HCT116 (cell line): ENCODE measurements around the gene ATP2A3. TPM values are rescaled to one million over a fixed set of nuclear protein-coding genes. Genes with fewer than 3 reads are reported as not detected.

ENCODE experiments used
- ATAC-seq: fragments of 200-7000 bp; cut with Tn5 transposase; 2 replicates; pipeline ENCODE4 v1.9.1; 2020; ENCODE audit warnings: mild to moderate bottlenecking, moderate library complexity
- BruUV-seq: library from RNA; stranded (reverse); fragments of 400-500 nt; replicated peaks from 2 replicates; lab custom pipeline; 2021; lab: Mats Ljungman, UMichigan
- CTCF ChIA-PET: fragments of 300-600 bp; sonication (Branson Sonifier 250); formaldehyde crosslinking; loops from one replicate; lab custom pipeline; 2021; ENCODE audit warnings: antibody characterized with exemption; lab: Charles Lee
- POLR2A ChIA-PET: fragments of 300-600, 350-600 bp; sonication (Branson Sonifier 250); formaldehyde crosslinking; loops from one replicate; lab custom pipeline; 2021; ENCODE audit warnings: antibody characterized with exemption; lab: Charles Lee
- RAD21 ChIA-PET, 2 experiments: fragments of 300-600 bp; sonication (Branson Sonifier 250); formaldehyde crosslinking; loops; one replicate each; lab custom pipeline; 2023; ENCODE audit warnings: low total read pairs in 2 of 2; ENCODE audit not compliant: uncharacterized antibody in 2 of 2, unreplicated experiment in 2 of 2, low non-redundant PET in 1 of 2; lab: Charles Lee
- DNase-seq: peaks from one replicate; pipeline ENCODE4 v3.0.0-alpha.2; 2010; ENCODE audit warnings: low read depth, low spot score
- H2AFZ ChIP-seq: fragments of 200-600 bp; shearing (Covaris generic), sonication (generic); 2 replicates; pipeline ENCODE4 v1.6.1; 2017; ENCODE audit warnings: low read depth, mixed run types, mixed read lengths, antibody characterized with exemption, low read length; ENCODE audit not compliant: poor library complexity, severe bottlenecking
- H3K27ac ChIP-seq: 2 replicates; pipeline ENCODE4 v1.5.1; 2012; ENCODE audit warnings: low read depth, low read length
- H3K27me3 ChIP-seq: fragments of 200-600 bp; sonication (generic); 2 replicates; pipeline ENCODE4 v1.6.1; 2016; ENCODE audit warnings: mixed run types, low read length, mixed read lengths; ENCODE audit not compliant: insufficient read depth
- H3K36me3 ChIP-seq, 2 experiments: fragments of 200-500 bp in 1 of 2; fragments of 200-600 bp in 1 of 2; sonication (Bioruptor generic) in 1 of 2; sonication (generic) in 1 of 2; 2 replicates each; pipeline versions ENCODE4 v1.5.1 to v1.6.1; 2014 to 2016; ENCODE audit warnings: low read length in 2 of 2, inconsistent platforms in 1 of 2, mixed read lengths in 1 of 2, mixed run types in 1 of 2; ENCODE audit not compliant: insufficient read depth in 2 of 2, control insufficient read depth in 1 of 2
- H3K4me1 ChIP-seq, 2 experiments: fragments of 200-600 bp in 1 of 2; sonication (generic) in 1 of 2; 2 replicates each; pipeline versions ENCODE4 v1.5.1 to v1.6.1; 2012 to 2017; ENCODE audit warnings: low read length in 2 of 2, inconsistent platforms in 1 of 2, mild to moderate bottlenecking in 1 of 2, mixed read lengths in 1 of 2, mixed run types in 1 of 2, moderate library complexity in 1 of 2; ENCODE audit not compliant: insufficient read depth in 2 of 2, control insufficient read depth in 1 of 2
- H3K4me2 ChIP-seq: fragments of 200-600 bp; sonication (generic); 2 replicates; pipeline ENCODE4 v1.6.1; 2017; ENCODE audit warnings: mixed run types, low read length, mixed read lengths
- H3K4me3 ChIP-seq, 2 experiments: fragments of 200-600 bp in 1 of 2; sonication (generic) in 1 of 2; replicated peaks in 1 of 2; 2 replicates each; pipeline ENCODE4 v1.5.1; 2011 to 2016; ENCODE audit warnings: low read length in 2 of 2, control low read depth in 1 of 2, low read depth in 1 of 2, mild to moderate bottlenecking in 1 of 2, mixed read lengths in 1 of 2, mixed run types in 1 of 2
- H3K79me2 ChIP-seq: fragments of 200-600 bp; sonication (generic); 2 replicates; pipeline ENCODE4 v1.6.1; 2017; ENCODE audit warnings: mild to moderate bottlenecking, mixed run types, low read length, moderate library complexity, mixed read lengths; ENCODE audit not compliant: insufficient read depth
- H3K9ac ChIP-seq: fragments of 200-600 bp; sonication (generic); 2 replicates; pipeline ENCODE4 v1.6.1; 2016; ENCODE audit warnings: low read length, mixed read lengths
- H3K9me2 ChIP-seq: fragments of 200-600 bp; sonication (generic), shearing (Covaris generic); 2 replicates; pipeline ENCODE4 v1.6.1; 2017; ENCODE audit warnings: mixed run types, mild to moderate bottlenecking, moderate library complexity; ENCODE audit not compliant: insufficient read depth
- H3K9me3 ChIP-seq, 2 experiments: fragments of 200-500 bp in 1 of 2; fragments of 200-600 bp in 1 of 2; sonication (Bioruptor generic) in 1 of 2; sonication (generic) in 1 of 2; 2 replicates each; pipeline ENCODE4 v1.6.1; 2014 to 2017; ENCODE audit warnings: low read length in 2 of 2, mixed read lengths in 2 of 2, inconsistent platforms in 1 of 2, low read depth in 1 of 2, mild to moderate bottlenecking in 1 of 2, mixed run types in 1 of 2, moderate library complexity in 1 of 2; ENCODE audit not compliant: control insufficient read depth in 1 of 2, insufficient read depth in 1 of 2
- H4K20me1 ChIP-seq: fragments of 200-600 bp; sonication (generic), shearing (Covaris generic); 2 replicates; pipeline ENCODE4 v1.6.1; 2017; ENCODE audit warnings: mixed run types, mild to moderate bottlenecking, moderate library complexity; ENCODE audit not compliant: insufficient read depth
- CEBPB ChIP-seq: IDR thresholded peaks from 2 replicates; pipeline ENCODE4 v1.6.1; 2012; ENCODE audit warnings: low read depth
- CTCF ChIP-seq, 3 experiments: fragments of 200-600 bp in 1 of 3; sonication (generic) in 1 of 3; IDR thresholded peaks in 2 of 3; conservative IDR thresholded peaks in 1 of 3; 2 replicates each; pipeline ENCODE4 v1.5.1; 2012 to 2017; ENCODE audit warnings: low read depth in 2 of 3, low read length in 2 of 3, antibody characterized with exemption in 1 of 3, borderline replicate concordance in 1 of 3, control low read depth in 1 of 3, mild to moderate bottlenecking in 1 of 3, mixed read lengths in 1 of 3, mixed run types in 1 of 3, moderate library complexity in 1 of 3; ENCODE audit not compliant: insufficient read depth in 1 of 3
- ELF1 ChIP-seq: IDR thresholded peaks from 2 replicates; pipeline ENCODE4 v1.6.1; 2012; ENCODE audit warnings: low read depth, borderline replicate concordance
- EZH2 ChIP-seq: fragments of 200-600 bp; sonication (generic); IDR thresholded peaks from 2 replicates; pipeline ENCODE4 v1.6.1; 2017; ENCODE audit warnings: antibody characterized with exemption, mixed run types
- SRF ChIP-seq: IDR thresholded peaks from 2 replicates; pipeline ENCODE4 v1.6.1; 2012; ENCODE audit warnings: low read depth
- TCF7L2 ChIP-seq: IDR thresholded peaks from 2 replicates; pipeline ENCODE4 v1.7.0; 2011; ENCODE audit warnings: borderline replicate concordance, inconsistent platforms; ENCODE audit not compliant: insufficient read depth, insufficient read length; ENCODE audit errors: extremely low read depth
- YY1 ChIP-seq: IDR thresholded peaks from 2 replicates; pipeline ENCODE4 v1.6.1; 2011; ENCODE audit warnings: low read length, low read depth, moderate library complexity, mild to moderate bottlenecking; ENCODE audit not compliant: insufficient replicate concordance; ENCODE audit errors: extremely low read depth
- ZBTB33 ChIP-seq: IDR thresholded peaks from 2 replicates; pipeline ENCODE4 v1.6.1; 2011; ENCODE audit warnings: mild to moderate bottlenecking, low read length, moderate library complexity; ENCODE audit not compliant: insufficient replicate concordance; ENCODE audit errors: extremely low read depth
- ZNF274 ChIP-seq: fragments of 200-500 bp; sonication (Bioruptor generic); IDR thresholded peaks from 2 replicates; pipeline ENCODE4 v1.6.1; 2014; ENCODE audit warnings: mild to moderate bottlenecking, low read depth, low read length, inconsistent platforms
- intact Hi-C: fragments of 100-400 bp; cut with micrococcal nuclease; formaldehyde crosslinking; loops from 2 replicates; pipeline ENCODE4 v1.10.0; 2022
- total RNA-seq: library from RNA; stranded (reverse); gene quantifications from one replicate; pipeline ENCODE4 v1.2.1, GENCODE V29; 2021; ENCODE audit not compliant: unreplicated experiment
- TF ChIP-seq, protein P1 (sequence below): IDR thresholded peaks from 2 replicates; pipeline ENCODE4 v1.6.1; 2012

ATP2A3 gene
- total RNA-seq, 1 experiment from 2014 or later: 23.1 TPM

DNA sequence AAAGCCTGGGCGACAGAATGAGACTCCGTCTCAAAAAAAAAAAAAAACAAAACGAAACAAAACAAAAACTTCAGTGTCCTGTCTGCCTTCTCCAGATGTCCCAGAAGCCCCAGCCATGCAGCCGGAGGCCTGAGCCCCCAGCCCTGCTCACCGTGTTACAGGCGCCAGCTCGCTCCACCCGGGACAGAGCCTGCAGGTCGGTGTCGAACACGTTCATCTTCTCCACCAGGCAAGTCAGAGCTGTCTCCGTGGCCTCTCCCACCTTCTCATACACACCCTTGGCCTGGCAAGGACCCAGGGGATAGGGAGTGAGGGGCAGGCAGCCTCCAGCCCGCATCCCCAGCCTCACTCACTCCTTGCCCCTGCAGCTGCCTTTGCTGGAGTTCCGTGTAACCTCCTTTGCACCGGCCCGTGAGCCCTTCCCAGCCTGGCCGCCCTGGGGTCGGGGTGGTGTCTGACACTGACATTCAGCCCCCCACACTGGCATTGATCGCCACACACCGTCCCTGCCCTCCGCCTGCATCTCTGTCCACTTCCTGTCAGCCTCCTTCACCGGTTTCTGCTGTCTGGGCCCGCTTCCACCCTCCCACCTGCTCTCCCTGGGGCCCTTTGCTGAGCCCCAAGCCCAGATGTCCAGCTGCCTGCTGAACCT, 20.9 kb downstream of the ATP2A3 start:
- ChIA-PET POLR2A (no interaction called here), CTCF (no interaction called here), RAD21 (no interaction called here)
- H2AFZ ChIP-seq: no peak overlapping the region
- H3K4me1 ChIP-seq: peaks cover 6 to 14% of the 10 kb centered on the region in 2 experiments; a peak in 3 of 4 replicates
- no peaks in the 10 kb centered on the region for H3K9me3 ChIP-seq
- no peaks in the 10 kb centered on the region for H3K27me3 ChIP-seq
- no peaks in the 10 kb centered on the region for H4K20me1 ChIP-seq
- no peak overlapping the region for H3K4me3 ChIP-seq
- H3K27ac ChIP-seq: no peak overlapping the region
- DNase-seq (no peak), ATAC-seq (no peak)
- no TSS peak for BruUV-seq
- TF ChIP-seq YY1: no peak
- no peak for TF ChIP-seq ZNF274
- TF ChIP-seq, protein P1, sequence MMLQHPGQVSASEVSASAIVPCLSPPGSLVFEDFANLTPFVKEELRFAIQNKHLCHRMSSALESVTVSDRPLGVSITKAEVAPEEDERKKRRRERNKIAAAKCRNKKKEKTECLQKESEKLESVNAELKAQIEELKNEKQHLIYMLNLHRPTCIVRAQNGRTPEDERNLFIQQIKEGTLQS: no peak
- no peak for TF ChIP-seq ZBTB33
- no peak for TF ChIP-seq CTCF (IDR thresholded peaks at IDR 0.05 in 2 of 3, conservative IDR thresholded peaks at IDR 0.05 in 1 of 3; ENCODE audit: borderline replicate concordance in 1 of 3, insufficient read depth in 1 of 3, low read depth in 2 of 3, low read length in 2 of 3)
- no peak for TF ChIP-seq CEBPB
- TF ChIP-seq ELF1: no peak
- no peak for TF ChIP-seq EZH2
- TF ChIP-seq SRF: no peak
- no peak for TF ChIP-seq TCF7L2
- no peak overlapping the region for H3K4me2 ChIP-seq
- no peaks in the 10 kb centered on the region for H3K36me3 ChIP-seq
- no peak overlapping the region for H3K9ac ChIP-seq
- no peaks in the 10 kb centered on the region for H3K9me2 ChIP-seq
- intact Hi-C loops: no loop called here
- no peaks in the 10 kb centered on the region for H3K79me2 ChIP-seq
